HepG2 (cell line): ENCODE measurements around the gene FAF2. TPM values are rescaled to one million over a fixed set of nuclear protein-coding genes. Genes with fewer than 3 reads are reported as not detected.

ENCODE experiments used
- ATAC-seq: fragments of 200-7000 bp; cut with Tn5 transposase; 3 replicates; pipeline ENCODE4 v1.9.1; 2020; ENCODE audit warnings: mild to moderate bottlenecking, moderate library complexity
- BruUV-seq: library from RNA; stranded (reverse); fragments of 400-500 nt; replicated peaks from 2 replicates; lab custom pipeline; 2021; lab: Mats Ljungman, UMichigan
- CTCF ChIA-PET: fragments of 300-600 bp; formaldehyde crosslinking; extraction: SDS; loops from one replicate; lab custom pipeline; 2021; ENCODE audit warnings: low total read pairs, inconsistent platforms, low intra/inter-chr PET ratio; lab: Yijun Ruan, JAX
- POLR2A ChIA-PET: fragments of 350-600 bp; sonication (Branson Sonifier 250); formaldehyde crosslinking; loops from one replicate; lab custom pipeline; 2020; ENCODE audit warnings: antibody characterized with exemption, inconsistent platforms; lab: Yijun Ruan, JAX
- DNase-seq: peaks from one replicate; pipeline ENCODE4 v3.0.0-alpha.2; 2015; ENCODE audit warnings: low spot score
- FAIRE-seq: peaks from 3 replicates; lab custom pipeline; 2011; peaks lifted over from hg19 to GRCh38; lab: Jason Lieb, UNC
- H2AFZ ChIP-seq: one replicate; pipeline ENCODE4 v1.6.1; 2011; ENCODE audit warnings: low read length, inconsistent platforms
- H3K27ac ChIP-seq: fragments of 300-600 bp; 3 replicates; pipeline ENCODE4 v1.8.0; 2011; ENCODE audit warnings: mixed run types, mild to moderate bottlenecking, mixed read lengths, low read length, inconsistent platforms; ENCODE audit not compliant: insufficient read depth; ENCODE audit errors: extremely low read length
- H3K27me3 ChIP-seq, 2 experiments: fragments of 200-600 bp in 1 of 2; 2 replicates in 1 of 2; 3 replicates in 1 of 2; pipeline versions ENCODE4 v1.6.0 to v1.8.0; 2011; ENCODE audit warnings: low read length in 2 of 2, mild to moderate bottlenecking in 2 of 2, moderate library complexity in 2 of 2, inconsistent platforms in 1 of 2; ENCODE audit not compliant: insufficient read depth in 2 of 2, control insufficient read depth in 1 of 2
- H3K36me3 ChIP-seq, 2 experiments: fragments of 200-600 bp in 1 of 2; replicated peaks in 1 of 2; 2 replicates in 1 of 2; 3 replicates in 1 of 2; pipeline versions ENCODE4 v1.5.1 to v1.8.0; 2011; ENCODE audit warnings: low read length in 2 of 2, inconsistent platforms in 1 of 2; ENCODE audit not compliant: insufficient read depth in 2 of 2, control insufficient read depth in 1 of 2
- H3K4me1 ChIP-seq: 2 replicates; pipeline ENCODE4 v1.5.1; 2012; ENCODE audit warnings: low read length, inconsistent platforms; ENCODE audit not compliant: insufficient read depth
- H3K4me2 ChIP-seq: 2 replicates; pipeline ENCODE4 v1.6.0; 2011; ENCODE audit warnings: low read depth, low read length, inconsistent platforms
- H3K4me3 ChIP-seq, 3 experiments: fragments of 200-600 bp in 1 of 3; sonication (generic), shearing (Covaris generic) in 1 of 3; replicated peaks in 1 of 3; 2 replicates each; pipeline ENCODE4 v1.5.1; 2011 to 2016; ENCODE audit warnings: low read length in 3 of 3, inconsistent platforms in 2 of 3, low read depth in 2 of 3, mild to moderate bottlenecking in 2 of 3, control low read depth in 1 of 3, mixed read lengths in 1 of 3; ENCODE audit not compliant: insufficient read depth in 1 of 3
- H3K79me2 ChIP-seq: one replicate; pipeline ENCODE4 v1.6.1; 2011; ENCODE audit warnings: low read length, inconsistent platforms; ENCODE audit not compliant: insufficient read depth
- H3K9ac ChIP-seq: 2 replicates; pipeline ENCODE4 v1.6.0; 2011; ENCODE audit warnings: mild to moderate bottlenecking, low read depth, low read length, inconsistent platforms; ENCODE audit not compliant: insufficient read depth
- H3K9me3 ChIP-seq: 2 replicates; pipeline ENCODE4 v1.5.1; 2012; ENCODE audit warnings: mild to moderate bottlenecking, low read length
- H4K20me1 ChIP-seq: 2 replicates; pipeline ENCODE4 v1.6.0; 2011; ENCODE audit warnings: inconsistent platforms, mild to moderate bottlenecking, low read length, moderate library complexity; ENCODE audit not compliant: insufficient read depth
- ASH2L ChIP-seq: fragments of 300-600, 200-600 bp; sonication (generic); IDR thresholded peaks from 2 replicates; pipeline ENCODE4 v1.7.0; 2017; ENCODE audit warnings: low read depth, mild to moderate bottlenecking, moderate library complexity, mixed read lengths, low read length; ENCODE audit not compliant: insufficient read length
- ATF7 ChIP-seq, 2 experiments: fragments of 450-650 bp in 1 of 2; sonication (generic) in 1 of 2; formaldehyde crosslinking in 1 of 2; IDR thresholded peaks; 2 replicates each; pipeline versions ENCODE4 v1.4.0 to v1.6.1; 2016 to 2020; ENCODE audit warnings: antibody characterized with exemption in 1 of 2, mild to moderate bottlenecking in 1 of 2, missing genetic modification reagents in 1 of 2
- KAT8 ChIP-seq: IDR thresholded peaks from 2 replicates; pipeline ENCODE4 v1.6.1; 2016; ENCODE audit warnings: missing genetic modification reagents, missing compliant biosample characterization
- NR2C2 ChIP-seq: sonication (generic); formaldehyde crosslinking; IDR thresholded peaks from 2 replicates; pipeline ENCODE4 v1.4.0; 2020; ENCODE audit warnings: missing genetic modification reagents, mild to moderate bottlenecking, moderate library complexity, borderline replicate concordance
- ZNF343 ChIP-seq: sonication (generic); formaldehyde crosslinking; IDR thresholded peaks from 2 replicates; pipeline ENCODE4 v1.4.0; 2020; ENCODE audit warnings: mild to moderate bottlenecking, missing genetic modification reagents
- ZNF672 ChIP-seq: sonication (generic); formaldehyde crosslinking; IDR thresholded peaks from 2 replicates; pipeline ENCODE4 v1.8.1; 2022; ENCODE audit warnings: missing genetic modification reagents
- WGBS: methylation state at CpG from one replicate; pipeline ENCODE4 v1.1.6; 2017; ENCODE audit warnings: low lambda C conversion rate; 5-methylcytosine and 5-hydroxymethylcytosine counted together
- in situ Hi-C: cut with HindIII; loops from 2 replicates; pipeline ENCODE4 v1.10.0; 2017; ENCODE audit warnings: low pct_unique_long_range_greater_than_20kb; ENCODE audit not compliant: extremely low pct_ligation_motif_present
- intact Hi-C: fragments of 100-400 bp; cut with micrococcal nuclease; formaldehyde crosslinking; loops from one replicate; pipeline ENCODE4 v1.10.0; 2022; ENCODE audit not compliant: unreplicated experiment
- polyA plus RNA-seq, 8 experiments: library from polyadenylated mRNA; depleted of rRNA in 3 of 8; stranded (reverse) in 7 of 8; unstranded in 1 of 8; fragments of >200 nt; fragmentation: Illumina TruSeq in 4 of 8; extraction: Trizol in 4 of 8; gene quantifications; 2 replicates each; pipeline versions ENCODE4 v1.2.1 to v1.2.3, GENCODE V29; 2011 to 2016; ENCODE audit warnings: low read depth in 4 of 8, missing spikeins in 1 of 8, mixed read lengths in 1 of 8; ENCODE audit not compliant: insufficient read depth in 1 of 8
- total RNA-seq, 5 experiments: library from RNA; depleted of rRNA; stranded (reverse); fragments of >200 nt; fragmentation: Illumina TruSeq; extraction: Trizol; gene quantifications; 2 replicates each; pipeline ENCODE4 v1.2.3, GENCODE V29; 2016; ENCODE audit warnings: low read depth in 1 of 5
- TF ChIP-seq, protein P1 (sequence below): sonication (generic); formaldehyde crosslinking; IDR thresholded peaks from 2 replicates; pipeline ENCODE4 v1.8.1; 2023; ENCODE audit warnings: mild to moderate bottlenecking, moderate library complexity, missing genetic modification reagents
- TF ChIP-seq, protein P2 (sequence below): sonication (generic); formaldehyde crosslinking; IDR thresholded peaks from 2 replicates; pipeline ENCODE4 v1.8.0; 2023; ENCODE audit warnings: mild to moderate bottlenecking, missing genetic modification reagents
- TF ChIP-seq, protein P3 (sequence below): sonication (generic); formaldehyde crosslinking; IDR thresholded peaks from 2 replicates; pipeline ENCODE4 v1.4.0; 2020; ENCODE audit warnings: missing genetic modification reagents, low read depth, mild to moderate bottlenecking, borderline replicate concordance

FAF2 gene
- total and polyA plus RNA-seq, 2 of the 13 experiments (the other 11 are each of a cell fraction or from before 2014, with no cell fraction given): 27.8 to 34.3 TPM

DNA sequence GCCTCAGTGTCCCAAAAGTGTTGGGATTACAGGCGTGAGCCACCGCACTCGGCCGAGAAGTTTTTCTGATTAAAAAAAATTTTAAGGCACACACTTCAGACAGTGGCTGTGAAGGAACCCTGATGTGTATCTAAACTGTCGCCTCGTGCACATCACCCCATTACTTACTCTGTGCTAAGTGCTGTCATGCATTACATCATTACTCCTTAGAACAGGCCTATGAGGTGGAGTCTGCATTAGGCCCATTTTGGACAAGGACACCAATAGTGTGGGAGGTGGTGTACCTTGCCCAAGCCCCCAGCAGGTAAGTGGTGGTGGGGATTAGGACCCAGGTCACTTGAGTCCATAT, 97.2 kb downstream of the FAF2 start:
- ATAC-seq: no peak
- no peak overlapping the region for H2AFZ ChIP-seq
- CTCF ChIA-PET: no interaction called here

More for the DNA sequence above, 97.2 kb downstream of the FAF2 start:
- in situ Hi-C loops: loop anchor here (25.0 kb wide), 1 partner anchor 817 kb away; the partner anchor contains the start of genes LMAN2 and RGS14
- Histone ChIP-seq H3K4me1 (peaks cover 74% of the 10 kb centered on the region), H3K36me3 (no peaks in the 10 kb centered on the region), H3K4me3 (peak overlapping the region in 1 of 3 experiments; percentile 43; a peak in 2 of 6 replicates), H3K27ac (no peak overlapping the region), H3K9me3 (no peaks in the 10 kb centered on the region), H3K9ac (no peak overlapping the region), H4K20me1 (no peaks in the 10 kb centered on the region), H3K79me2 (peaks cover 5% of the 10 kb centered on the region), H3K4me2 (peak overlapping the region; percentile 93), H3K27me3 (no peaks in the 10 kb centered on the region)
- TF ChIP-seq, protein P1, sequence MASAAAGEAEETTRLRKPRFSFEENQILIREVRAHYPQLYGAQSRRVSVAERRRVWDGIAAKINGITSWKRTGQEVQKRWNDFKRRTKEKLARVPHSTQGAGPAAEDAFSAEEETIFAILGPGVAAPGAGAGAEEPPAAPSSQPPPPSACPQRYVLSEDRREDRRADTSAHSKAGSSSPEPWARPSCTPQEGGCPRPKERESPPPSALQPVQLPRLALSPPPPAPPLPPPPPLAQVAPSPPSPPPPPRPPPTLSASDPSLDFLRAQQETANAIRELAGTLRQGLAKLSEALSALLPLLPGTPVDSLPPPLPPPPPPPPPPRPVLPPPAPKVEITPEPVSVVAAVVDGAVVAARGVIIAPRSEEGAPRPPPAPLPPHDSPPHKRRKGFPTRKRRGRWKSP (CRISPR knock-in tag): peak; percentile 60; the same call in 1 of the 2 replicates
- TF ChIP-seq NR2C2 (CRISPR knock-in tag) (peak; percentile 11; the same call in 1 of the 2 replicates), ATF7 (IDR thresholded peaks at IDR 0.05) (0 out of 2 replicates have a peak, but pooled peaks have one; percentile 25), ATF7 (CRISPR knock-in tag; IDR thresholded peaks at IDR 0.05) (no peak), ZNF343 (CRISPR knock-in tag) (0 out of 2 replicates have a peak, but pooled peaks have one; percentile 14), ZNF672 (CRISPR knock-in tag) (no peak), KAT8 (CRISPR knock-in tag) (no peak), ASH2L (peak; percentile 9)
- TF ChIP-seq, protein P2, sequence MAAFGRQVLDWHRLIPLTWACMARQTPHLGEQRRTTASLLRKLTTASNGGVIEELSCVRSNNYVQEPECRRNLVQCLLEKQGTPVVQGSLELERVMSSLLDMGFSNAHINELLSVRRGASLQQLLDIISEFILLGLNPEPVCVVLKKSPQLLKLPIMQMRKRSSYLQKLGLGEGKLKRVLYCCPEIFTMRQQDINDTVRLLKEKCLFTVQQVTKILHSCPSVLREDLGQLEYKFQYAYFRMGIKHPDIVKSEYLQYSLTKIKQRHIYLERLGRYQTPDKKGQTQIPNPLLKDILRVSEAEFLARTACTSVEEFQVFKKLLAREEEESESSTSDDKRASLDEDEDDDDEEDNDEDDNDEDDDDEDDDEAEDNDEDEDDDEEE: peak; percentile 32; the same call in 1 of the 2 replicates
- TF ChIP-seq, protein P3, sequence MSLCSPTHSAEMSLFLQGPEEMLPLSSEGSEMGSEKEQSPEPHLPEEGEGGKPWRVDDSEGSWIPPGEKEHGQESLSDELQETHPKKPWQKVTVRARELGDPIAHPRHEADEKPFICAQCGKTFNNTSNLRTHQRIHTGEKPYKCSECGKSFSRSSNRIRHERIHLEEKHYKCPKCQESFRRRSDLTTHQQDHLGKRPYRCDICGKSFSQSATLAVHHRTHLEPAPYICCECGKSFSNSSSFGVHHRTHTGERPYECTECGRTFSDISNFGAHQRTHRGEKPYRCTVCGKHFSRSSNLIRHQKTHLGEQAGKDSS (CRISPR knock-in tag): 0 out of 2 replicates have a peak, but pooled peaks have one; percentile 12
- 79% methylated on average over 6 of the region's 6 CpGs for WGBS
- intact Hi-C loops: no loop called here
- no TSS peak for BruUV-seq
- POLR2A ChIA-PET: interaction anchor here (0.9 to 9.7 kb wide), 2 partner anchors 8 to 98 kb away, joined by 3 to 212 read pairs; partner anchors contain the start of gene RNF44
- DNase-seq (no peak), FAIRE-seq (no peak)
